Measurements from ENCODE around the gene TRIM67.
"Not testable (repeated sequence)": the region's sequence is repeated elsewhere in the genome, so short reads cannot be mapped to it uniquely, and the experiment has no call there.

TRIM67 gene

GRCh38 chr1:231161667-231162296 lies at the start of gene TRIM67:
Gene TRIM67, plus strand, starts transcription at chr1:231162058. Its CDS starts 912 bp downstream, at chr1:231162970.
- DNase-seq (ENCODE audit: low spot score) = no peak

GRCh38 chr1:231116738-231117137 lies 45.1 kb upstream of the TRIM67 start:
- DNase-seq (ENCODE audit: low spot score) = no peak

DNA sequence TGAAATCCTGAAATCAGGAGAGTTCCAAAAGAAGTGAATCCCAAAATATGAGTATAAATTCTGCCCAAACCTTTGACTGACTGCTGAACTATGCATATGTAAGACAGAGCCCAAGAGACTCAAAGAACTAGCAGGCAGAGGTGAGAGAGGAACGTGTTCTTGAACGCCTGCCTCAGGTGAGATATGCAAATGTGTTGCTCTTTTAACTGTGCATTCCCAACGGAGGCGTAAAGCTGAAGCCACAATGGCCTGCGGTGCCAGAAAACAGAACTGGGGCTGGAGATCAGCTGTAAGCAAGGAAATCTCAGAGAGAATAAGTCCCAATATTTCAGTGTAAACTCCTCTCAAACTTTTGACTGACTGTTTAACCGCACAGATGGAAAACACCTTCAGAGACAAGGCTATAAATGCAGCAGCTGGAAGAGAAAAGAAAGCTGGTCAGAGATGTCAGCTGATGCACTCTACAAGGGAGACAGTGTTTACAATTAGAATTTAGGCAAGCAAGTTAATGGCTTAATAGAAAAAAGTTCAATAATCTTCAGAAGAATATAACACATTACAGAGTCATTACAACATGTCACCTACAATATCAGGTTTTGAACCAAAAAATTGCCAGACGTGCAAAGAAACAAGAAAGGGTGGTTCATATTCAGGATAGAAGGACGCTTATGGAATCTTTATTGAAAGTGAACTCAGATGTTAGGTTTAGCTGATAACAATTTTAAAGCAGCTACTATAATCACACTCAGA lies 43.0 kb upstream of the TRIM67 start:
- DNase-seq (ENCODE audit: low spot score) = no peak

DNA sequence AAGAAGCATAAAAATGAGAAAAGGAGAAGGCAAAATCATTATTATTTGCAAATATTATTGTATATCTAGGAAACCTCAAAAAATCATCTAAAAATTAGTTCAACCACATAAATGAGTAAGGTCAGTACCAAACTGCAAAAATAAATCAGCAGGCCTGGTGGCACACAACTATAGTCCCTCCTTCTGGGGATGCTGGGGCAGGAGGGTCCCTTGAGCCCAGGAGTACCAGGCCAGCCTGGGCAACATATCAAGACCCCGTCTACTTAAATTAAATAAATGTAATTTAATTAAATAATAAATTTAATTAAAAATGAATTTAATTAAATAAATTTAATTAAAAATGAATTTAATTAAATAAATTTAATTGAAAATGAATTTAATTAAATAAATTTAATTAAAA lies 40.3 kb upstream of the TRIM67 start:
- DNase-seq (ENCODE audit: low spot score) = no peak

- no peak for DNase-seq (ENCODE audit: low spot score)
Measured at GRCh38 chr1:231122143-231122542, 39.7 kb upstream of the TRIM67 start.

- no peak for DNase-seq (ENCODE audit: low spot score)
Measured at GRCh38 chr1:231124746-231125145, 37.1 kb upstream of the TRIM67 start.

GRCh38 chr1:231125972-231126580 lies 35.8 kb upstream of the TRIM67 start:
- no peak for DNase-seq (ENCODE audit: low spot score)

DNA sequence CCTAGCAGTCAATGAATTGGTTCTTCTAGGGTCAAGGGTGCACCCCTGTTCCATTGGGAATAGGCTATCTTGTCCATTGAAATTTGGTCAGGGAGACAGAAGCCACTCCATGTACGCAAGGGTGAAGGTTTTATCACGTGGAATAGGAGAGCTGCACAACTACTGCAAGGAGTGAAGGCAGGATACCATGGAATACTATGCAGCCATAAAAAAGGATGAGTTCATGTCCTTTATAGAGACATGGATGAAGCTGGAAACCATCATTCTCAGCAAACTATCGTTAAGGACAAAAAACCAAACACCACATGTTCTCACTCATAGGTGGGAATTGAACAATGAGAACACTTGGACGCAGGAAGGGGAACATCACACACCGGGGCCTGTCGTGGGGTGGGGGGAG lies 34.8 kb upstream of the TRIM67 start:
- DNase-seq (ENCODE audit: low spot score) = not testable (repeated sequence)

GRCh38 chr1:231128471-231128870 lies 33.4 kb upstream of the TRIM67 start:
- not testable (repeated sequence) for DNase-seq (ENCODE audit: low spot score)

- DNase-seq (ENCODE audit: low spot score) = no peak
Measured at GRCh38 chr1:231130544-231130943, 31.3 kb upstream of the TRIM67 start.

- DNase-seq (ENCODE audit: low spot score) = not testable (repeated sequence)
Measured at GRCh38 chr1:231132591-231132990, 29.3 kb upstream of the TRIM67 start.

DNA sequence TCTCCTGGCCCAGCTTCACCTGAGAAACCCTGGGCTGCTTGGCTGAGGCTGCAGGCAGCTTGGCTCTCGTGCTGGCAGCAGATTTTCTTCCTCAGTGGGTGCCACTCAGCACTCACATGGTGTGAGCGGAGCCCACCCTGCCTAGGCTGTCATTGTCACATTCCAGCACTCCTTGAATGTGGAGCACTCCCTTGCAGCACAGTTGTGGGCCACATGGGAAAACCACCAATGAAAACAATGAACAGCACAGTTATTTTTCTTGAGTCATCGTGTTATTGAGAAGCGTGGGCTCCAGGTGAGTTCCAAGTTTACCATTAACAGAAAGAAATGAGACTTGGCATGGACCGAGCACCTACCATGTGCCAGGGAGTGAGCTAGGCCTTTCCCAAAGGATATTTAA lies 27.2 kb upstream of the TRIM67 start:
- no peak for DNase-seq (ENCODE audit: low spot score)

- DNase-seq (ENCODE audit: low spot score) = no peak
Measured at GRCh38 chr1:231138236-231138635, 23.6 kb upstream of the TRIM67 start.

DNA sequence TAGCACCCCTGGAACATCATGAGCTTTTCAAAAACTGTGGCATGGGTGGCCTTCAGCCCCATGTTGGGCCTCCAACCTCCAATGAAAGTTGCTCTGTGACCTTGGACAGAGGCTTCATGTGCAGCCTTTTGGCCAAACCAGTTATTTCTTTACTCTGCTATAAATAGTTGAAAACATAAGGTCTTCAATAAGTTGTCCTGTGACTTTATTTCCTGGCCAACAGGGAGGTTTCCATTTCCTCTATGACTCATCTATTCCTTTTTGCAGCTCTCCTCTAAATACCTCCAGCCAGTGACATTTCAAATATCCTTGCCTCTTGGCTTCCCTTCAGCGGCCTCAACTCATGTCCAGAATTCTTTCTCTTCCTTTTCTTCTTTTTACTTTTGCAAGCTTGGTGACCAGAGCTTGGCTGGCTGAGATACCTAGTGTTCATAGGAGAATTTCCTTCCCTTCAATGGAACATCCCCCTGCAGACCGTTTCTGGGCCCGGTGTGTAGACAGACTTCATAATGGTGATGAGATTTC lies 22.7 kb upstream of the TRIM67 start:
- peak; percentile 55 for DNase-seq (ENCODE audit: low spot score)

GRCh38 chr1:231139659-231140654 lies 21.9 kb upstream of the TRIM67 start:
- DNase-seq (ENCODE audit: low spot score) = peak; percentile 67

GRCh38 chr1:231144416-231145193 lies 17.3 kb upstream of the TRIM67 start:
- no peak for DNase-seq (ENCODE audit: low spot score)

DNA sequence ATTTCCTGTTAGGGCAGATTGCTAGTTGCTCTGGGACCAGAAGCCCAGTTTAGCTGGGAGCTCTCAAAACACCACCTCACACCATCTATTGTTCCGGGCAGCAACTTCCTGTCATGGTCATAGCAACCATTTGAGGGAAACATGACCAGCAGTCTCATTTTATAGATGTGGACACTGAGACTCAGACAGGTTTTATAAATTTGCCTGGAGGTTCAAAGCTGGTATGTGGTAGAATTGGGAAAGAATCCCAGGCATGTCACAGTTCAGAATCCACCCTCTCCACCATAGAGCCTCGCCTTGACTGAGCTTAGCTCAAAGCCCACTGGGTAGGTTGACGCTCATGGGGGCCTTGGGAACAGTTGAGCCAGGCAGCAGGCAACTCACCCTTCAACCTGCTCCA lies 14.0 kb upstream of the TRIM67 start:
- no peak for DNase-seq (ENCODE audit: low spot score)

DNA sequence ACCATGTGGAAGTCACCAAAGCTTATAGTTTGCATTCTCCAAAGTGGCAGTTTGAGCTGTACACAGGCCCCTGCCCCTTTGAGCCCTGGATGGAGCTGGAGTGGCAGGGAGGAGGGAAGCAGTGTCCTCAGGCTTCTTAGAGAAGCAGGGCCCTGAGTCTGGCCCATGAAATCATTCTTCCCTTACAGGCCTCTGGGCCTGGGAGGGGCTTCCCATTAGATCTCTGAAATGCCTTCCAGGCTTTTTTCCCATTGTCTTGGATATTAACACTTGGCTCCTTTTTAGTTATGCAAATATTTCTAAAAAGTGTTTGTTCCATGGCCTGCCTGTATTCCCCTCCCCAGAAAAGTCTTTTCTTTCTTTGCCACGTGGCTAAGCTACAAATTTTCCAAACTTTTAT lies 10.0 kb upstream of the TRIM67 start:
- no peak for DNase-seq (ENCODE audit: low spot score)

- no peak for DNase-seq (ENCODE audit: low spot score)
Measured at GRCh38 chr1:231153726-231154125, 8.1 kb upstream of the TRIM67 start.

DNA sequence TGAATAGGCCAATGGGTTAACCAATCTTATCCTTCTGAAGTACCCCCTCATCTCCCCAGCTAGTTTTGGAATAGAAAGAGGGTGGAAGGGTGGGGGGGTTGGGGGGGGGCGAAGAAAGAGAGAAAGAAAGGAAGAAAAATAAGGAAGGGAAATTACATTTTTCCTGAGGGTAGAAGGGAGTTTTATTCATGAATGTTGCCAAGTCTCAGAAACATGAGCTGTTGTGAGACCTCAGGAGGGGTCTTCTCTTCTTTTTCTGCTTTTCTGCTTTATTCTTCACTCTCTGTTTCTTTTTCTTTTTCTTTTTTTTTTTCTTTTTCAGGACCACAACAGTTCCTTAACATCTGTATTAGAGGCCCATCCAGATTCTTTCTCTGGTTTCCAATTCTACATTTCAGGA lies 6.0 kb upstream of the TRIM67 start:
- DNase-seq (ENCODE audit: low spot score) = no peak

DNA sequence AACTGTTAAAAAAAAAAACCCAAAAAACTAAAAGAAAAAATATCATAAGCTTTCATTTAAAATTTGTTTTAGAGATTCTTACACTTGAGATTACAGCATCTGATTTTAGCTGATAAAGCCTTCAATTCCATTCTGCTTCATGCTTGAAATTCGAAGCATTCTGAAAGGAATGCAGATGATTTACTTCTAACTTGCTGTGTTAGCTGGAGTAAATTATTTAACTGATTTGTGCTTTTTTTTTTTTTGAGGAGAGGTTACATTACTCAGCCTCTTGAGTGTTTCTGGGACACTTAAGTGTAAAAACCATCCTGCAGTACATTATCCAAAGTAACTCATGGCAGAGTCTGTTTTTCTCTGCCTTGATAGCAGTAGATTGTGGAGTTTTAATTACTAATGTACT lies 4.5 kb upstream of the TRIM67 start:
- no peak for DNase-seq (ENCODE audit: low spot score)

Measured in AG08395 (cell line).